COR-L47 (cell line): Measurements from ENCODE around the gene IAPP.
"Not testable (repeated sequence)": the region's sequence is repeated elsewhere in the genome, so short reads cannot be mapped to it uniquely, and the experiment has no call there.

Experiments used
- DNase-seq: peaks from one replicate; lab custom pipeline; 2025; lab: John Stamatoyannopoulos, UW

The IAPP gene

GRCh38 chr12:21372602-21373001 is at the start of gene IAPP:
TSS of gene IAPP (plus strand) at chr12:21372902. CDS start at chr12:21373352, 450 bp downstream.
- no peak for DNase-seq

GRCh38 chr12:21323736-21324135 is 49.0 kb upstream of the IAPP start:
- no peak for DNase-seq

- DNase-seq: no peak
These were observed 48.2 kb upstream of the IAPP start for GRCh38 chr12:21324551-21324950.

- DNase-seq: no peak
These were observed 44.1 kb upstream of the IAPP start for GRCh38 chr12:21328578-21328977.

- DNase-seq: no peak
These were observed 41.9 kb upstream of the IAPP start for GRCh38 chr12:21330682-21331253.

GRCh38 chr12:21334771-21335325 is 37.9 kb upstream of the IAPP start, which contains the start of gene SLCO1A2:
TSS of gene SLCO1A2 (minus strand) at chr12:21334917. CDS start at chr12:21334647, 270 bp downstream.
- DNase-seq: no peak

- no peak for DNase-seq
These were observed 36.0 kb upstream of the IAPP start for GRCh38 chr12:21336656-21337055.

GRCh38 chr12:21337453-21337852 is 35.2 kb upstream of the IAPP start:
- DNase-seq: no peak

- no peak for DNase-seq
These were observed 34.5 kb upstream of the IAPP start for GRCh38 chr12:21337959-21338744.

GRCh38 chr12:21339921-21340320 is 32.8 kb upstream of the IAPP start:
- no peak for DNase-seq

GRCh38 chr12:21340403-21340802 is 32.3 kb upstream of the IAPP start:
- DNase-seq: no peak

GRCh38 chr12:21341769-21342168 is 30.9 kb upstream of the IAPP start:
- no peak for DNase-seq

- DNase-seq: no peak
These were observed 29.1 kb upstream of the IAPP start for GRCh38 chr12:21343636-21344035.

- no peak for DNase-seq
These were observed 26.0 kb upstream of the IAPP start for GRCh38 chr12:21346542-21347205.

GRCh38 chr12:21350975-21351374 is 21.7 kb upstream of the IAPP start:
- DNase-seq: no peak

GRCh38 chr12:21353487-21353886 is 19.2 kb upstream of the IAPP start:
- DNase-seq: no peak

GRCh38 chr12:21353948-21354347 is 18.8 kb upstream of the IAPP start:
- DNase-seq: no peak

- no peak for DNase-seq
These were observed 18.1 kb upstream of the IAPP start for GRCh38 chr12:21354641-21355040.

GRCh38 chr12:21360632-21361031 is 12.1 kb upstream of the IAPP start:
- not testable (repeated sequence) for DNase-seq

- no peak for DNase-seq
These were observed 3.3 kb upstream of the IAPP start for GRCh38 chr12:21369141-21369980.

GRCh38 chr12:21370845-21371449 is 1.8 kb upstream of the IAPP start:
- DNase-seq: no peak
